ENCODE measurements around the gene IRAK2. TPM values are rescaled to one million over a fixed set of nuclear protein-coding genes. Genes with fewer than 3 reads are reported as not detected.

IRAK2 gene
- total RNA-seq, 1 experiment from 2014 or later = 0.61 TPM

DNA sequence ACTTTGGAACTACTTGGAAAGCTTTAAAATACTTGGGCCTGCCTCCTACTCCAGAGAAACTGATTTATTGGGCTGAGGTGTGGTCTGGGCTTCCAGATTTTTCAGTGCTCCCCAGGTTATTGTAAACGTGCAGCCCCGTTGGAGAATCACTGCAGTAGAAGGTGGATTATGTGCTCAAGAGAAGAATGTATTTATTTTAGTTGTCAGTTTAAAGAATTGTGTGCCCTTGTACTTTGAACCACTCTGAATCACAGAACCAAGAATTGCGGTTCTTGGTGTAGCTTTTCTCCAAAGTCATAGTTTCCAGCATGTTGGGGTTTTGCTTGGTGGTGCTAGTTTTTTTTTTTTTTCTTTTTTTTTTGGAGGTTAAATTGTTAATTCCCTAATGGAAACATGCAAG lies 85.1 kb downstream of the IRAK2 start:
- no peak overlapping the region for H3K4ac ChIP-seq (ENCODE audit: low read depth, low read length)
- no peak overlapping the region for H3K18ac ChIP-seq (ENCODE audit: insufficient read length, low read depth, low read length)
- Mint-ChIP-seq H3K4me3 (peak overlapping the region; percentile 83 to 94), H3K27ac (peak overlapping the region in 1 of 3 experiments; percentile 73; a peak in 1 of 7 replicates), H3K27me3 (ENCODE audit: low read depth) (peaks cover 17% of the 10 kb centered on the region), H3K4me1 (peaks cover 26 to 27% of the 10 kb centered on the region in 2 experiments), H3K9me3 (peaks cover 28% of the 10 kb centered on the region in 2 experiments), H3K36me3 (ENCODE audit: insufficient read depth in 1 of 3, low read depth in 3 of 3) (peaks cover 46 to 63% (median 55%) of the 10 kb centered on the region in 3 experiments)
- no peaks in the 10 kb centered on the region for H4K20me1 ChIP-seq (ENCODE audit: control insufficient read depth, insufficient read depth, insufficient read length)
- no peak overlapping the region for H2BK12ac ChIP-seq (ENCODE audit: insufficient read length, low read depth, low read length)
- no peaks in the 10 kb centered on the region for H3K9me3 ChIP-seq (ENCODE audit: control insufficient read depth, low read depth, low read length)
- H3K56ac ChIP-seq (ENCODE audit: insufficient read length, low read depth, low read length) = no peak overlapping the region
- no peaks in the 10 kb centered on the region for H3K79me1 ChIP-seq (ENCODE audit: insufficient read depth, low read depth, low read length, poor library complexity, severe bottlenecking)
- H4K8ac ChIP-seq (replicated peaks; ENCODE audit: insufficient read length, low read depth, low read length) = no peak overlapping the region
- peaks cover 3% of the 10 kb centered on the region; the same call in 1 of the 2 replicates for H3K4me1 ChIP-seq (ENCODE audit: insufficient read depth, low read length)
- peak overlapping the region; percentile 88 for H3K4me2 ChIP-seq (ENCODE audit: insufficient read depth, insufficient read length, low read length)
- DNase-seq = no peak
- peaks cover 13% of the 10 kb centered on the region for H3K23me2 ChIP-seq (ENCODE audit: insufficient read length, low read depth, low read length, poor library complexity, severe bottlenecking)
- no peak overlapping the region for H4K91ac ChIP-seq (ENCODE audit: insufficient read length, low read depth, low read length)
- no CpG with 5 or more reads among the region's 3 CpGs for WGBS (ENCODE audit: extremely low coverage, insufficient read length, low lambda C conversion rate)
- no peak overlapping the region for H3T11ph ChIP-seq (ENCODE audit: low read length)
- no peak overlapping the region for H2AFZ ChIP-seq (ENCODE audit: low read length)
- H2BK20ac ChIP-seq (ENCODE audit: low read depth, low read length, poor library complexity, severe bottlenecking) = no peak overlapping the region
- no peak overlapping the region for H3K14ac ChIP-seq (ENCODE audit: insufficient read depth, low read length)
- H3K23ac ChIP-seq (ENCODE audit: insufficient read length, low read depth, low read length) = no peak overlapping the region
- no peak overlapping the region for H2BK120ac ChIP-seq (ENCODE audit: low read depth, low read length, poor library complexity, severe bottlenecking)
- H2AK5ac ChIP-seq (ENCODE audit: insufficient read length, low read length) = no peak overlapping the region
- H3K9ac ChIP-seq (ENCODE audit: extremely low read depth, insufficient read length, low read length) = peak overlapping the region; percentile 74
- H3K79me2 ChIP-seq (ENCODE audit: insufficient read depth, low read length) = peaks cover 13% of the 10 kb centered on the region; the same call in 1 of the 2 replicates
- no peak overlapping the region for H4K5ac ChIP-seq (ENCODE audit: insufficient read length, low read depth, low read length)
- TF ChIP-seq, protein P1, sequence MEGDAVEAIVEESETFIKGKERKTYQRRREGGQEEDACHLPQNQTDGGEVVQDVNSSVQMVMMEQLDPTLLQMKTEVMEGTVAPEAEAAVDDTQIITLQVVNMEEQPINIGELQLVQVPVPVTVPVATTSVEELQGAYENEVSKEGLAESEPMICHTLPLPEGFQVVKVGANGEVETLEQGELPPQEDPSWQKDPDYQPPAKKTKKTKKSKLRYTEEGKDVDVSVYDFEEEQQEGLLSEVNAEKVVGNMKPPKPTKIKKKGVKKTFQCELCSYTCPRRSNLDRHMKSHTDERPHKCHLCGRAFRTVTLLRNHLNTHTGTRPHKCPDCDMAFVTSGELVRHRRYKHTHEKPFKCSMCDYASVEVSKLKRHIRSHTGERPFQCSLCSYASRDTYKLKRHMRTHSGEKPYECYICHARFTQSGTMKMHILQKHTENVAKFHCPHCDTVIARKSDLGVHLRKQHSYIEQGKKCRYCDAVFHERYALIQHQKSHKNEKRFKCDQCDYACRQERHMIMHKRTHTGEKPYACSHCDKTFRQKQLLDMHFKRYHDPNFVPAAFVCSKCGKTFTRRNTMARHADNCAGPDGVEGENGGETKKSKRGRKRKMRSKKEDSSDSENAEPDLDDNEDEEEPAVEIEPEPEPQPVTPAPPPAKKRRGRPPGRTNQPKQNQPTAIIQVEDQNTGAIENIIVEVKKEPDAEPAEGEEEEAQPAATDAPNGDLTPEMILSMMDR (conservative IDR thresholded peaks at IDR 0.05) = no peak
- H3K27me3 ChIP-seq (ENCODE audit: insufficient read depth, low read length) = no peaks in the 10 kb centered on the region
- no peak overlapping the region for H2BK5ac ChIP-seq (ENCODE audit: insufficient read length, low read length)
- H3K27ac ChIP-seq (ENCODE audit: insufficient read length, low read depth, low read length) = no peak overlapping the region
- H2BK15ac ChIP-seq (ENCODE audit: low read depth, low read length) = no peak overlapping the region

All from H9 (cell line).